ENCODE measurements around the gene FRMD4A.

The FRMD4A gene

GRCh38 chr10:14039968-14040668 lies 290.6 kb downstream of the FRMD4A start:
- no peak for DNase-seq

- DNase-seq, result no peak
These were observed 294.5 kb downstream of the FRMD4A start for GRCh38 chr10:14036233-14036632.

- DNase-seq, result no peak
These were observed 295.2 kb downstream of the FRMD4A start for GRCh38 chr10:14035506-14035905.

GRCh38 chr10:14032406-14032998 lies 298.2 kb downstream of the FRMD4A start:
- DNase-seq, result peak; percentile 41

GRCh38 chr10:14026325-14026724 lies 304.4 kb downstream of the FRMD4A start:
- DNase-seq, result no peak

- DNase-seq, result no peak
These were observed 305.2 kb downstream of the FRMD4A start for GRCh38 chr10:14025283-14026189.

- DNase-seq, result no peak
These were observed 306.2 kb downstream of the FRMD4A start for GRCh38 chr10:14024329-14025202.

- DNase-seq, result no peak
These were observed 306.9 kb downstream of the FRMD4A start for GRCh38 chr10:14023673-14024328.

- DNase-seq, result no peak
These were observed 307.6 kb downstream of the FRMD4A start for GRCh38 chr10:14022954-14023672.

GRCh38 chr10:14022052-14022451 lies 308.7 kb downstream of the FRMD4A start:
- DNase-seq, result no peak

- no peak for DNase-seq
These were observed 310.6 kb downstream of the FRMD4A start for GRCh38 chr10:14020037-14020664.

- no peak for DNase-seq
These were observed 313.3 kb downstream of the FRMD4A start for GRCh38 chr10:14017467-14017866.

GRCh38 chr10:14016931-14017333 lies 313.8 kb downstream of the FRMD4A start:
- DNase-seq, result no peak

GRCh38 chr10:14016011-14016536 lies 314.6 kb downstream of the FRMD4A start:
- no peak for DNase-seq

- DNase-seq, result no peak
These were observed 316.3 kb downstream of the FRMD4A start for GRCh38 chr10:14014423-14014822.

GRCh38 chr10:14010769-14011574 lies 319.8 kb downstream of the FRMD4A start:
- DNase-seq, result no peak

GRCh38 chr10:14010101-14010558 lies 320.6 kb downstream of the FRMD4A start:
- no peak for DNase-seq

- peak; percentile 76 for DNase-seq
These were observed 321.2 kb downstream of the FRMD4A start for GRCh38 chr10:14009371-14010100.

GRCh38 chr10:14008740-14009080 lies 322.0 kb downstream of the FRMD4A start:
- no peak for DNase-seq

All from activated CD4-positive, alpha-beta T cell treated with anti-CD3 and anti-CD28 coated beads, Interleukin-2, amount 50 U/mL, for 1 hour (primary cell).